CD1c-positive myeloid dendritic cell (primary cell): Measurements from ENCODE around the gene MRPL37.
A peak's percentile ranks its signal among the peaks of the same experiment; 100 is the strongest.
"Not testable (repeated sequence)": the region's sequence is repeated elsewhere in the genome, so short reads cannot be mapped to it uniquely, and the experiment has no call there.

Experiments
- DNase-seq: peaks from one replicate; pipeline ENCODE4 v3.0.0-alpha.2; 2016; ENCODE audit errors: extremely low spot score

Gene MRPL37

GRCh38 chr1:54199765-54200518 is at the start of gene MRPL37, which contains the start of gene CYB5RL:
Gene MRPL37 (plus strand): TSS chr1:54200167. CDS start chr1:54200244, 77 bp downstream.
Gene CYB5RL (minus strand): TSS chr1:54200030. CDS start chr1:54195616, 4,414 bp downstream.
- peak; percentile 96 for DNase-seq

DNA sequence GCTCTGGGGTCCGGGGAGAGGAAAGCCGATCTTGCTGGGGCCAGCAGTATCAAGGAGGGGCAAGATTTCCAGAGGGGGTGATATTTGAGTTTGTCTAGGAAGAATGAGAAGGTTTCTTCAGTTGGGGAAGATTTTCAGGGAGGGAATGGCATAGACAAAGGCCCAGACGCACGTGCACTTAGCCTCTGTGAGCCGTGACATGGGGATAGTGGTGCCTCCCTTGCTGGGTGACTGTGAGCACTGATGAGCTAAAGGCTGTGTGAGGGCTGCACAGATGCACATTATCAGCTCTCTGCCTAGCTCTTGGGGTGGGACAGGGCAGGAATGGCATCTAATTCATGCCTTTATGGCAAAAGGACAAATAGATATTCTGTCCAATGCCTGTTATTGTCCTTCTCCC is 49.0 kb upstream of the MRPL37 start:
- no peak for DNase-seq

DNA sequence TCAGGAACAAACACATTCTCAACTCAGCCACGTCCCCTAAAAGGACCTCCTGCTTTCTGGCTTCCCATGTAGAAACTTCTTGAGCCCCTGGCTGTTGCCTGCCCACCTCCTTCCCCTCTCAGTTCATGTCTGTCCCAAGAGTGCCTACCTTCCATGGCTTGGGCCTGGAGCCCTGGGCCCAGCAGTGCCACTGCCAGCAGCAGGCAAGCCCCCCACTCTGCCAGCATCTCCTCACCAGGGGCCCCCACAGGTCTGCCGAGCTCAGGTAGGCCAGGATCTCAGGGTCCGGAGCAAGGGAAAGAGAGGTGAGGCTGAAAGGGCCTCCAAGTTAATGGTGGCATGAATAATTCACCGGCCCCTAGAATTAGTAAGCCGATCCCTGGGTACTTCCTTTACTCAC is 47.3 kb upstream of the MRPL37 start, which contains the start of gene CDCP2:
CDCP2 (minus strand) TSS at position 305 of the 400 bp plus-strand sequence; CDS start at position 227, 78 bp downstream.
- no peak for DNase-seq

GRCh38 chr1:54153535-54154439 is 46.2 kb upstream of the MRPL37 start:
- DNase-seq, result no peak

DNA sequence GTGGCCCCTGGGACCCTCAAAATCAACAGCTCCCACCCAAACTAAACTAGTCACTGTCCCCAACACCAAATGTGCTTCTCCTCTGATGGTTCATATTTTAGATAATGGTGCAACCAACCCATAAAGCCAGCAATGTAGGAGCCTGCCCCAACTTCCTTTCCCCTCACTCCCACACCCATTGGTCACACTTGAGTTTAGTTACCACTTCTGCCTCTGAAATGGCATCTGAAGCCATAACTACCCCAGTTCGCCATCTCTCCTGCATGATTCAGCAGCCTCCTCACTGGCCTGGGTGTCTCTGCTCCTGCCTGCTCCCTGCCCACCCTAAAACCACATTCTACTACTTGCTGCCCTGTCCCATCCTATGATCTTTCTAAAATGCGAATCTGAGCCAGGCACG is 43.8 kb upstream of the MRPL37 start:
- peak; percentile 49 for DNase-seq

- no peak for DNase-seq
Measured at GRCh38 chr1:54156986-54157385, 43.0 kb upstream of the MRPL37 start.

DNA sequence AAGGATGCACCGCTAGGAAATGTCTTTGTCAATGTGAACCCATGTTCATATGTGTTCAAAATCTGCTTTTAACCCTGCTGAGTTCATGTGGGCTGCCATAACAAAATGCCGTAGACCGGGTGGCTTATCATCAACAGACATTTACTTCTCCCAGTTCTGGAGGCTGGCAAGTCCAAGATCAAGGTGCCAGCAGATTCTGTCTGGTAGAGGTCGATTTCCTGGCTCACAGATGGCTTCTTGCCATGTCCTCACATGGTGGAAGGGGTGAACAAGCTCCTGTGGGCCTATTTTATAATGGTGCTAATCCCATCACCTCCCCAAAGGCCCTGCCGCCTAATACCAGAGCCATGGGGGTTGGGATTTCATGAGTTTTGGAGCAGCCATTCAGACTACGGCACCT is 42.6 kb upstream of the MRPL37 start:
- DNase-seq, result no peak

DNA sequence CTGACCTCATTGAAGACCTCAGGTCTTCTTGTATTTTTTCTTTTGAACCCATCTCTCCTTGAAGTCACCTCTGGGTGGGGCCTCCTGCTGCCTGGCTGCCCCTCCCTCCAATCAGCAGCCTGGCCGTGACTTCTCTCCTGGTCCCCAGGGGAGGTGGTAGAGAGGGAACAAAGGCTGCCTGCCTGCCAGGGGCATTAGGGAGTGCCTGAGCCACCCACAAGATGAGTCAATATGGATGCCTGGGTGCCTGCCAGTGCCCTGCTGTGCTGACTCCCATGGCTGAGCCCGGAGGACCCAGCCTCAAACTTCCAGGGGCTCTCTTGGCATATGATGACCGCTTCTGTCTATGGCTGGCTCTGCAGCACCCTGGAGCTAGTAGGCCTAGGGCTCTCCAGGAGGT is 41.9 kb upstream of the MRPL37 start:
- no peak for DNase-seq

DNA sequence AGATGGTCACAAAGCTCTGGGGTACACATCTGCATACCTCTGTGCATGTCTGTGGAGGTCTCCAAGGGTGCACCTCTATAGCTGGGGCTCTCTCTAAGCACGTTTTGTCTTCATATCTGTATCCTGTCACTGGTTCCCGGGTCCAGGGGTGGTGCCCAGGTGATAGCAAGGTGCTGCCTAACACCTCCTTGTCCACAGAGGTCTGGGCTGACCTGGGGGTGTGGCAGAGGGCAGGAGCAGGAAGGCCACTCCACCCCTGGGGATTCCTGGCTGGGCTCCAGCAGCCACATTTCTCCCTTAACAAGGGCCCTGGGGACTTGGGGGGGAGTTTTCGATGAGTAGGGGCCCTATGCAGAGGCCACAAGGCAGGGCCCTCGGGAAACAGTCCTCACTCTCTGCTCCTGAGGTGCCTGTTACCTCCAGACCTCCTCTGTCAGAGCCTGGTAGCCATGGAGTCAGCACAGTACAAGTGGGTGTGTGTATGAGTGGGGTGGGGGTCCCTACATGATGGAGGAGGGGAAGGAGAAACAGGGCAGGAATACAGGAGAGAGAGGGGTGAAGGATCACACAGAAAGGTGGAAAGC is 40.1 kb upstream of the MRPL37 start:
- DNase-seq, result no peak

DNA sequence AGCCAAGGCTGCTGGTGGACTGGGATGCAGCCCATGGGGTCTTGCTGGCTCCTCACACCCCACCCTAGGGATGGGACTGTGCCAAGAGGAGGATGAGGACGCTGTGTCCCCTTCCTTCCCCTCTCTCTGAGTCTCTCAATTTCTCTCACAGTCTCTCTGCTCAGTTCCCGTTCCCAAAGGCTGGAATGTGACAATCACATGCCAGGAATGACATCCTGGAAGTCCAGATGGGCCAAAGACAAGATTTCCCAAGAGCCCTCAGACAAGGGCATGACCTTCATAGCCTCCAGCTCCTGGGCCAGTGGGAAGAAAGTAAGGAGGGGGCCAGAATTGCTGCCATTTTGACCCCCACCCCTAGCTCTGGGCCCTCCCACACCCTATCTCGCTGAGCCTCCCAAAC is 39.6 kb upstream of the MRPL37 start:
- no peak for DNase-seq

- no peak for DNase-seq
Measured at GRCh38 chr1:54161495-54162168, 38.3 kb upstream of the MRPL37 start.

- no peak for DNase-seq
Measured at GRCh38 chr1:54163051-54163450, 36.9 kb upstream of the MRPL37 start.

- DNase-seq, result no peak
Measured at GRCh38 chr1:54163573-54163972, 36.4 kb upstream of the MRPL37 start.

DNA sequence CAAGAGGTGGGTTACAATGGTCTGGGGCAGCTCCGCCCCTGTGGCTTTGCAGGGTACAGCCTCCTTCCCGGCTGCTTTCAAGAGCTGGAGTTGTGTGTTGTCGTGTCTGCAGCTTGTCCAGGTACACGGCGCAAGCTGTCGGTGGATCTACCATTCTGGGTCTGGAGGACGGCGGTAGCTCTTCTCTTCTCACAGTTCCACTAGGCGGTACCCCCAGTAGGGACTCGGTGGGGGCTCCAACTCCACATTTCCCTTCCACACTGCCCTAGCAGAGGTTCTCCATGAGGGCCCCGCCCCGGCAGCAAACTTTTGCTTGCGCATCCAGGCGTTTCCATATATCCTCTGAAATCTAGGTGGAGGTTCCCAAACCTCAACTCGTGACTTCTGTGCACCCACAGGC is 34.8 kb upstream of the MRPL37 start:
- no peak for DNase-seq

DNA sequence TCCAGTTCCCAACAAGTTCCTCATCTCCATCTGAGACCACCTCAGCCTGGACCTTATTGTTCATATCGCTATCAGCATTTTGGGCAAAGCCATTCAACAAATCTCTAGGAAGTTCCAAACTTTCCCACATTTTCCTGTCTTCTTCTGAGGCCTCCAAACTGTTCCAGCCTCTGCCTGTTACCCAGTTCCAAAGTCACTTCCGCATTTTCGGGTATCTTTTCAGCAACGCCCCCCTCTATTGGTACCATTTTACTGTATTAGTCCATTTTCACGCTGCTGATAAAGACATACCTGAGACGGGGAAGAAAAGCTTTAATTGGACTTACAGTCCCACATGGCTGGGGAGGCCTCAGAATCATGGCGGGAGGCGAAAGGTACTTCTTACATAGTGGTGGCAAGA is 33.6 kb upstream of the MRPL37 start:
- not testable (repeated sequence) for DNase-seq

GRCh38 chr1:54167422-54168139 is 32.4 kb upstream of the MRPL37 start:
- DNase-seq, result no peak

DNA sequence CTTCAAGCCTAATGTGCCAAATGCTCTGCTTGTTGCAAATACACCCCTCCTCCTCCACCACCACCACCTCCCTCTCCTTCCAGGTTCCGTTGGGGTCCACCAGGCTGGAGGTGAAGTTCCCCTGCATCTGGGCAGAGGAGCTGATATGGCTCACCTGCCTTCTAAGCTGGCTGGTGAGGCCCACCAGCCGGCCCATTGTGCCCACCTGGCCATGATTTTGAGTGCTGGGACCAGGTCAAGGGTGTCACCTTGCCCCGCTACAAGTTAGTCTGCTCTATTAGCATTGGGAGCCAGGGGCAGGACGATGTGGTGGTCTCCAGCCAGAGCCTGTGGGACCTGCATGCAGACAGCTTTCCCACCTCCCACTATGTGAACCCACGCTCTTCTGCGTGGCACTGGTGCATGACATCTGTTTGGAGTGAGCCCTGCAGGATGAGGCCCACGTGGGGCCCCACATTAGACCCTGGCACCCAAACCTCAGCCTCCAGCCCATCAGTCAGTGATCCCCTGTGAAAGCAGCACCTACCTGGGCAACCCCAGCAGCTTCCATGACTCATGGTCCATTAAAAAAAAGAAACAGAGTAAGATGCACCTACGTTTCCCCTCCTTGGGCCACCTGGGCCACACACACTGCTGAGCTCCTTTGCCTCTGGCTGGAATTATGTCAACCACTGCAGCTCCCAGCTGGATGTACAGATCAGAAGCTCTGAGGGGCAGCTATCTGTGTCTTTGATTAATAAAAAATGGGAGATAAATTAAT is 31.6 kb upstream of the MRPL37 start:
- DNase-seq, result no peak

- no peak for DNase-seq
Measured at GRCh38 chr1:54169068-54169467, 30.9 kb upstream of the MRPL37 start.

- peak; percentile 62 for DNase-seq
Measured at GRCh38 chr1:54171016-54171415, 29.0 kb upstream of the MRPL37 start.

DNA sequence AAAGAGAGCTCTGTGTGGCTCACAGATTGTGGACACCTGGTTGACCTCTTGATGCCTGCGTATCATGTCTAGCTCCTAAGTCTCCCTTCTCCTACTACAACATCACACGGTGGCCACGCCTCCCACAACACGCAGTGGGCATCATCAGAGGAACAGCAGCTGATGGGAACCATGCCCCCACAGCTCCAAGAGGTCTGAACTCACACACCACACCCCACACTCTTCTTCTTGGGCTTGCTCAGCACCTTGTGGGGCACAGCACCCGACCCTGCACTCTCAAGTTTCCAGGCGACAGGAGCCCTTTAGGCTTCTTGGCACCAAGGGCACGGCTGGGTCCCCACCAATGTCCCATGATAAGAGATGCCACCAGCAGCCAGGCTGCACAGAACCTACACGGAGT is 28.4 kb upstream of the MRPL37 start:
- DNase-seq, result no peak
